Astrocyte of the spinal cord (primary cell): ENCODE measurements around the gene BTBD9.

ENCODE experiments used
- DNase-seq: peaks from one replicate; pipeline ENCODE4 v3.0.0; 2011; ENCODE audit warnings: low read depth, low spot score
- H3K4me3 ChIP-seq: 2 replicates; pipeline ENCODE4 v1.5.1; 2011; ENCODE audit warnings: low read depth, mild to moderate bottlenecking, low read length, moderate library complexity
- CTCF ChIP-seq: IDR thresholded peaks from 2 replicates; pipeline ENCODE4 v1.5.1; 2012; ENCODE audit warnings: low read depth, mild to moderate bottlenecking, low read length, inconsistent platforms
- in situ Hi-C: cut with HindIII; loops from 2 replicates; pipeline ENCODE4 v1.10.0; 2017; ENCODE audit warnings: low sequenced_read_pairs

Gene BTBD9

GRCh38 chr6:38271081-38271480 is 368.6 kb downstream of the BTBD9 start:
- DNase-seq = peak; percentile 55
- in situ Hi-C loops = no loop called here
- no peak for TF ChIP-seq CTCF
- no peak overlapping the region for H3K4me3 ChIP-seq

DNA sequence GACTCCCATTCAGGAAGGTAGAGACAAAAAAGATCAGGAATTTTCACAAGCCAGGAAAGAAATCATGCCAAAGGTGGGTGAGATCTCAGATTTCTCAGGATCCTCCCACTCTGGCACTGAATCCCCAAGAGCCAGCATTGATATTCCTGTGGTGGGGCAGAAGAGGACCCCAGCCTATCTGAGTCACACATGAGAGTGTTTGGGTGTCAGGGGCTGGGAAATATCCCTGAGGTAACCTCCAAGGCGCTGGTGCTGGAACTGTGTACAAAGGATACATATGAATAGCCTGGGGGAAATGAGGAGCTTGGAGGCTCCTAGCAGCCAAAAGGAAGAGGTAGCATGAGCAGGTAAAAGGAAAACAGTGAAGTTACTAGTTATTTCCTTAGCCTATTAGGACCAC is 369.4 kb downstream of the BTBD9 start:
- in situ Hi-C loops = no loop called here
- no peak for DNase-seq
- TF ChIP-seq CTCF = no peak
- H3K4me3 ChIP-seq = no peak overlapping the region

GRCh38 chr6:38269461-38270172 is 370.1 kb downstream of the BTBD9 start:
- H3K4me3 ChIP-seq = no peak overlapping the region
- in situ Hi-C loops = no loop called here
- DNase-seq = no peak
- no peak for TF ChIP-seq CTCF

- H3K4me3 ChIP-seq = no peak overlapping the region
- in situ Hi-C loops = no loop called here
- DNase-seq = no peak
- TF ChIP-seq CTCF = no peak
Measured at GRCh38 chr6:38268342-38268741, 371.4 kb downstream of the BTBD9 start.

DNA sequence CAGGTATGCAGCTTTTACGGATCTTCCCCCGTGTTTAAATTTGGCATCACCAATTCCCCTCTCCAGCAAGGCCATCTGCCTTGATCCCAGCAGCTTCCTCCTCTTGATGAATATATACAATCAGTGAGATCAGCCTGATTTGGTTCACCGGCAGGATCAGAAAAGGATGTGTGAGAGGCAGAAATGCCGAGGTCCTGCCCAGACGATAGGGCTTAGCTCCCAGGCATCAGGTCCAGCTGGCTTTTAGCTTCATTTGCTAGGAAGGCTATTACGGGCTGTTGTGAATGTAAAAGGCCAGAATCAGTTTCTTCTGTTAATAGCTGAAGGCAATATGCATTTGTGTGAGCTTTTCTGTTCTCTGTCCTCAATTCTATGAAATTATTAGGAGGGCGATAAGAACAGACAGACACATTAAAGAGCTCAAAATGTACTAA is 372.8 kb downstream of the BTBD9 start:
- no peak for DNase-seq

DNA sequence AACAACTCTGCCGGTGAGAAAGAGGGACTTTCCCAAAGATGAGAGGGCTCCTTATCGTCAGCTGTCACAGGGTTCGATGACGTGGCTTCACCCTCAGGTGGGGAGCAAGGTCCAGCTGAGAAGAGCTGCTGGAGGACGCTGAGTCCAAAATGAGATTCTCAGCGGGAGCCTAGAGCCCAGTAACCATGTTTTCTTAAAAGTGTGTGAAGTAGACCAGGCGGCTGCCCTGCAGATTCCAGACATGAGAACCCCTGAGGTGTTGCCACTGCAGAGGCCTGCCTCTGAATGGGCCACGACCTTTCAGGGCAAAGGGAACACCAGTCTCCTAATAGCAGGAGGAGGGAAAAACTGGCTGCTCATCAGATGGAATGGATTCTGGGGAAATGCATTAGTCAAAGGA is 375.1 kb downstream of the BTBD9 start:
- no peak for TF ChIP-seq CTCF
- in situ Hi-C loops = no loop called here
- H3K4me3 ChIP-seq = no peak overlapping the region
- DNase-seq = peak; percentile 74

More for the DNA sequence above, 372.8 kb downstream of the BTBD9 start:
- in situ Hi-C loops = no loop called here
- TF ChIP-seq CTCF = no peak
- H3K4me3 ChIP-seq = no peak overlapping the region

DNA sequence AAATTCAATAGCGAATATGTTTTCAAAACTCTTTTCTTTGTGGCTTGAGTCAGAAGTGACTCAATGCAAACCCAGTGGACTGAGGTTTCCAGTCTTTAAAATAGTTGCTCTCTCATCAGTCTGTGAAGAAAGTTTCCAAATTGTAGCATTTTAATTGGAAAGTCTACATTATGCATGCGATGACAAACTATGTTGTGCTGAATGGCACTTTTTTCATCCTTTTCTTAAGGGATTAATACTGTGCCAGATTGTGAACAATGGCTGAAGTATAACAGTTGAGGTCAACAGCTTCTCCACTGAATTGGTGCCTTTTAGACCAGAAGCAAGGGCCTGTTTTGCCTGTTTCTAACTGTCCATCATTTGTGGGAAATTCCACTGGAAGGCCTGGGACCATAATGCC is 377.1 kb downstream of the BTBD9 start:
- TF ChIP-seq CTCF = no peak
- DNase-seq = peak; percentile 79
- in situ Hi-C loops = no loop called here
- H3K4me3 ChIP-seq = no peak overlapping the region
